ENCODE data around the gene SAC3D1. TPM values are rescaled to one million over a fixed set of nuclear protein-coding genes. Genes with fewer than 3 reads are reported as not detected.

Gene SAC3D1
- total RNA-seq, 1 donor from 2014 or later: 5.2 TPM

Small RNAs within 50 kb of the gene (small RNA-seq; reads per million reads assigned to genes)
- gene MIR6879: not detected
- gene SNX15: not detected

Other genes with a start within 250 kb of the SAC3D1 start
- 2.6 TPM for gene MAP4K2, start 238.0 kb upstream of the SAC3D1 start, total RNA-seq
- 7.3 TPM for gene MEN1, start 230.7 kb upstream of the SAC3D1 start, total RNA-seq
- under 0.01 TPM for gene CDC42BPG, start 196.6 kb upstream of the SAC3D1 start, total RNA-seq
- gene EHD1, start 162.6 kb upstream of the SAC3D1 start, total RNA-seq: 28.2 TPM
- gene ATG2A, start 124.0 kb upstream of the SAC3D1 start, total RNA-seq: 3.1 TPM
- gene PPP2R5B, start 116.5 kb upstream of the SAC3D1 start, total RNA-seq: 6.3 TPM
- gene GPHA2, start 105.3 kb upstream of the SAC3D1 start, total RNA-seq: not detected
- gene MAJIN, start 69.1 kb upstream of the SAC3D1 start, total RNA-seq: not detected
- 0.52 TPM for gene BATF2, start 44.2 kb upstream of the SAC3D1 start, total RNA-seq
- 53.2 TPM for gene ARL2, start 27.1 kb upstream of the SAC3D1 start, total RNA-seq
- 12.0 TPM for gene SNX15, start 13.8 kb upstream of the SAC3D1 start, total RNA-seq
- 8.4 TPM for gene NAALADL1, start 17.3 kb downstream of the SAC3D1 start, total RNA-seq
- 1.0 TPM for gene CDCA5, start 42.8 kb downstream of the SAC3D1 start, total RNA-seq
- gene ZFPL1, start 43.0 kb downstream of the SAC3D1 start, total RNA-seq: 22.4 TPM
- 166 TPM for gene VPS51, start 55.0 kb downstream of the SAC3D1 start, total RNA-seq
- gene TM7SF2, start 70.7 kb downstream of the SAC3D1 start, total RNA-seq: 8.4 TPM
- gene ZNHIT2, start 76.5 kb downstream of the SAC3D1 start, total RNA-seq: 4.2 TPM
- gene FAU, start 80.9 kb downstream of the SAC3D1 start, total RNA-seq: 292 TPM
- gene MRPL49, start 81.1 kb downstream of the SAC3D1 start, total RNA-seq: 21.4 TPM
- gene SYVN1, start 93.3 kb downstream of the SAC3D1 start, total RNA-seq: 19.8 TPM
- gene SPDYC, start 129.0 kb downstream of the SAC3D1 start, total RNA-seq: not detected
- 75.2 TPM for gene CAPN1, start 140.7 kb downstream of the SAC3D1 start, total RNA-seq
- 2.1 TPM for gene POLA2, start 220.8 kb downstream of the SAC3D1 start, total RNA-seq

Measured in skeletal muscle tissue (tissue), 2 donors.